GM11168 (cell line): ENCODE data around the gene MYO1B.
"Not testable (repeated sequence)": the region's sequence is repeated elsewhere in the genome, so short reads cannot be mapped to it uniquely, and the experiment has no call there.

Experiments used
- in situ Hi-C: fragments of 300-500 bp; cut with MboI; formaldehyde crosslinking; loops from one replicate; pipeline ENCODE4 v1.12.0; 2022; ENCODE audit warnings: low sequenced_read_pairs; ENCODE audit not compliant: unreplicated experiment

The MYO1B gene

DNA sequence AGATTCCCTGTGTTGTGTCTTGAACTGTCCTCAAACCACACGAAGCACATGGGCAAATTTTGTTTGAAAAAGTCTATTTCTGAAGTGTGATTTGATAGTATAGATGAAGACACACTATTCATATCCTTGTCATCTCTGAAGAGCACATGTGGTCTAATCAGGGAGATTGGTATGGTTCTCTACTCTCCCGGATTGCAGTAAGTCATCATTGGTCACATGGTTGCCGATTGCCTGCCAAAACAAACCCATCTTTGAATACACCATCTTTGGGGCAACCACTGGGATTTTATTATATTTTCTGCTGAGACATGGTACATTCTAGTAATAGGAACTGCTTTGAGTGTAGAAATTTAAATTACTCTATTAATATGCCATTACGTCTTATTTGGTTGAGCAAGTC is 186.9 kb downstream of the MYO1B start:
- in situ Hi-C loops, result no loop called here

DNA sequence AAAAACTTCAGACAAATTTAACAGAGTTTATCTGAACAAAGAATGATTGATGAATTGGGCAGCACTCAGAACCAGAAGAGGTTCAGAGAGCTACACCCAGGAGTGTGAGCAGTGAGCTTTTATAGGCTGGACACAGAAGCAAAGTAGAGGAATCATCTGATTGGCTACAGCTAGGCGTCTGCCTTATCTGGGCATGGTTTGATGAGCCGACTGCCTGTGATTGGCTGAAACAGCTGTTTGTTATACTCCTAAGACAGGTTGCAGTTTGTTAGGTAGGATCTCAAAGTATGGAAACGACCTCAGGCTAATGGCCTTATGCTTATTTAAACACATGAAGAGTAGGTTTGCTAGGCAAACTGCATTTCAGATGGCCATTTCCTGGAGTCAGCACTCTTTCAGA is 188.9 kb downstream of the MYO1B start:
- in situ Hi-C loops, result no loop called here

DNA sequence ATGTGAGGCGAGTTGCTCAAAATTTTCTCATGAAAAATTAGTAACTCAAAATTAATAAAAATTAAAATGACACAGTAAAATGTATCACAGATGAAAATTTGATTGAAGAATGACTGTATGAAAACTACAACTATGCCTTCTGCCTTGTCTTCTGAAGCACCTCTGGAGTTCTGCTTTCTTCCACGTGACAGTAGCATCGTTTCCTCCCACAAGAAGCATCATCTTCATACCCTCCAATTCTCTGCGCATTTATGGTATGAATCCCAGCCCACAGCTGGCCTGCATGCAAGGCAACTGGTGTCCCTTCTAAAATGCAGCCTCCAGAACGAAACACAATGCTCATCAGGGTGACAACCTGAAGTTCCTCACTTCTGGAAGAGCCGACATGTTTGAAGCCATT is 189.9 kb downstream of the MYO1B start:
- in situ Hi-C loops, result no loop called here

DNA sequence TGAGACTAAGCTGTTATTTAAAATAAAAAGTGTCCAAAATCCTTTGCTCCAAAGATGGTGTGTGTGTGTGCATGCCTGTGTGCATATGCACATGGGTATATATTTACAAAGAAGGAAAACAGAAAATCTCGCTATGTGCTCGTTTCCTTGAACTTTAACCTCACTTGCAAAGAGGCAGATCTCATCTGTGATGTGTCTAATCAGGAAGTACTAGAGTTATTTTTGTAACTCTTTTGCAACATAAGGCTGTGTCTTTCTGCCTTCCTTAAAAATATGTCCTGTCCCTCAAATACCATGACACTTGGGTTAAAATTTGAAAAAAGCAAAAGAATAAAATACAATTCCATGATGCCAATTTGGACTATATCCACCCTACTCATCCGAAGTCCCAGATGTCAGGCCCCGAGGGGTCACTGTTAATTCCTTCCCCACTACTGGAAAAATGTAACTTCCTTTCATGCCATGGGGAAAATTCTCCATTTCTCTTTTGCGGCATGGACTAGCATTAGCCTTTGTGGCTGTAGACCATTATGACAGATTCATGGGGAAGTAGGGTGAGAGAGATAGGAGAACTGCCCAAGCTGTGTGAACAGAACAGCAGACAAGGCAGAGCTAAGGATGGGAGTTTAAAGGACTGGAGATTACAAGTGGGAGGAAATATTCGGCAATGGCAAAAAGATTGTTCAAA is 191.3 kb downstream of the MYO1B start:
- in situ Hi-C loops, result no loop called here

DNA sequence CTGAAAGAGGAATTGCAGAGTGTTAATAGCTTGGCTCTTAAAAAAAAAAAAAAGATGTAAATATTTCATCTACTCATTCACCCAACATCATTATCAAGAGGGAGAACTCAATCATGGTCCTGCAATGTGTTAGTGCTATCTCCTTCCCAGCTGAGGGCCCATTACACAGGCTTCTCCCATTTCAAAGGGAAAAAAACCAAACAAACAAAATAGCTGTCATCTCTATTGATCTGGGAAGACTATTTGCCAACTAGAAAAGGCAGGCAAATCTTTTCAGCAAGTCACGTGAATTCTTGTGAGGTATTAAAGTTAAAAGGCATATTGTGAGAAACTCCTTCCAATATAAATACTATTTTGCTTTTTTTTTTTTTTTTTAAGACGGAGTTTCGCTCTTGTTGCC is 194.3 kb downstream of the MYO1B start:
- in situ Hi-C loops, result no loop called here

DNA sequence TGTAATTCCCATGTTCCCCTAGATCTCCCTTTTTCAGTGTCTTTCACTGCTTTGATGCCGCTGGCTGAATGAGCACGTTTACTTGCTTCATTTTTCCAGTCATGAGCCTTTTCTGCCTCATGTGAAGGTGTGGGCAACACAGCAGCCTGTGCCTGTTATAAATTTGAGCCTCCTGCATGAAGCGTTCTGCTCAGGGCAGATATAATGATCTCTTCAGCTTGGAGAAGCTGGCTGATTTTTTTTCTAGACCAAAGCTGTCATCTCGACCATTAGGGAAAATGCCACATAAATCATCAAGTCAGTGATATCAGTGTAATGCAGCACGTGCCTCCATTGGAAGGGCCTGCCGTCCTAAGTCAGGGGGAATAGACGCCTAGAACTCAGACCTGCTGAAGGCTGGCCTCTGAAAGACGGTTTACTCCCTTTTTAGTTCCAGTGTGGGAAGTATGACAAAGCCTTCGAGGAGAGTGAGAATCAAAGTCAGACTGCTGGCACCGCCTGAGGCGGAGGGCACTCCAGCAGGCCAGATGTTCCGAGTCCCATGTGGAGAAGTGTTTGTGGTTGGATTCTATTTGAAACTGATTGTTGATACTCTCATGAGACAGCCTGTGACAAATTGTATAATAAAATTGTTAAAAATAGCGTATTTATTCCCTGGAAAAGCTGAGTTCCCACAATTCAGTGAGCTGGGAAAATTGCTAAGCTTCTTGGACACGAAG is 196.5 kb downstream of the MYO1B start:
- in situ Hi-C loops, result no loop called here

DNA sequence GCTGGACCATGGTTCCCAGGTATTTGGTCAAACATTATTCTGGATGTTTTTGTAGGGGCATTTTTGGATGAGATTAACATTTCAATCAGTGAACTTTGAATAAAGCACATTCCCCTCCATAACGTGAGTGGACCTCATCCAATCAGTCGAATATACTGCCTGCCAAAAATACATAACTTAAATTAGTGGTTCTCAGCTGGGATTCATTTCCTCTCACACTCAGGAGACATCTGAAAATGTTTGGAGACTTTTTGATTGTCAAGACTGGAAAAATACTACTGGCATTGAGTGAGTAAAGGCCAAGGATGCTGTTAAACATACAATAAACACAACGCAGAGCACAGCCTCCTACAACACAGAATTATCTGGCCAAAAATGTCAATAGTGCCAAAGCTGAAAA is 198.2 kb downstream of the MYO1B start:
- in situ Hi-C loops, result no loop called here

DNA sequence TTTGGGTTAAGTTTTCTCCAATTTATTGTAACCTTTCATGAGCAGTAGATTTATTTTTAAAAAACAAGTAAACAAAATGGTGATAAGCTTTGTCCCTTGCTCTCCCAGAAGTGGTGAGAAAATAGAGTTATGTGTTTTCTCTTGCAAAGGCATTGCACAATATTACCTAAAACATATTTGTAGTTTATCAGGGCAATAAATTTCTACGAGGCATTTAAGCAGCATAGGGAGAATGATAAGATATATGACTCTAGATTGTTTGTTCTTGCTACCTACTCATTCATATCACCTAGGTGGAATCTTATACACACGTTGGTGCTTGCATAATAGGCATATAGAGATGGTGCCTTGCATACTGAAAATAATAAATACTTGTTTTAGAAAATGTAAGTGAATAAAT is 201.7 kb downstream of the MYO1B start:
- in situ Hi-C loops, result no loop called here

DNA sequence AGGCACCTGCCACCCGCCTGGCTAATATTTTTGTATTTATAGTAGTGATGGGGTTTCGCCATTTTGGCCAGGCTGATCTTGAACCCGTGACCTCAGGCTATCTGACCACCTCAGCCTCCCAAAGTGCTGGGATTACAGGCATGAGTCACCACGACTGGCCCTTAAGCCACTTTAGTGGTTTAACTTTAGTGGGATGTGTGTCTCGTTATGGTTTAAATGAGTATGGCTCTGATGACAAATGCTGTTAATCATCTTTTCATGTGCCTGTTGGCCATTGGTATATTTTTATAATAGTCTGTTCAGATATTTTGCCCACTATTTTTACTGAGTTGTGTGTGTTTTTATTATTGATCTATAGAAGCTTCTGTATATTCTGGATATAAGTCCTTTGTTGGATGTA is 205.9 kb downstream of the MYO1B start:
- in situ Hi-C loops, result no loop called here

DNA sequence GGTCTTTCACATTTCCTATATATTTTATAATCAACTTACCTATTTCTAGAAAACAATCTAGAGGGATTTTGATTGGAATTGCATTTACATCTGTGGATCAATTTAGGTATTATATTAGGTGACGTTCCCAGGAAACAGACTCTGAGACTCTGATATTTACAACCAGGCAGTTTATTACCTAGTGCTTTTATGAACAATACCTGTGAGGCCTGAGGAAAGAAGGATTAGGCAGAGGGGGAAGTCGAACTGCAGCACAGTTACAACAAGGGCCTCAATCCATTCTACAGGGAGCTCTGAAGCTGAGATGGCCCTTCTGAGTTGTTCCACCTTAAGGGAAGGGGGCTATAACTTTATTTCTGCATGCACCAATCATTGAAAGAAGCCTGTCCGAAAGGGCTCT is 206.9 kb downstream of the MYO1B start:
- in situ Hi-C loops, result no loop called here

DNA sequence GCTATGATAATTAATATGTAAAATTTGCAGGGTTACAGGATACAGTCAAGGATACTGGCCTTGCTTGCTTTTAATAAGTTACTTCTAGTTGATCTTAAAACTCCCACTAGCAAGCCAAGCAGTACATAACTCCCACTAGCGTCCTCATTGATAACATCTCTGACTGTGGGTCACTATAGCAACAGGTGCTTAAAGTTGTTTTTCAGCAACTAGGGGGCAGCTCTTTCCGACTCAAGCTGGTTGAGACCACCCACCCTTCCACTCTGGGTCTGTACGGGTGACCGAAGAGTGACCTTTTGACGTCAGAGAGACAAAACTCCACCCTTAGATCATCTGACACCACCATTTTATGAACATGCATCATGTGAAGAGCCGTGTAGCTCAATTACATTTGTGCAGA is 208.6 kb downstream of the MYO1B start:
- in situ Hi-C loops, result no loop called here

DNA sequence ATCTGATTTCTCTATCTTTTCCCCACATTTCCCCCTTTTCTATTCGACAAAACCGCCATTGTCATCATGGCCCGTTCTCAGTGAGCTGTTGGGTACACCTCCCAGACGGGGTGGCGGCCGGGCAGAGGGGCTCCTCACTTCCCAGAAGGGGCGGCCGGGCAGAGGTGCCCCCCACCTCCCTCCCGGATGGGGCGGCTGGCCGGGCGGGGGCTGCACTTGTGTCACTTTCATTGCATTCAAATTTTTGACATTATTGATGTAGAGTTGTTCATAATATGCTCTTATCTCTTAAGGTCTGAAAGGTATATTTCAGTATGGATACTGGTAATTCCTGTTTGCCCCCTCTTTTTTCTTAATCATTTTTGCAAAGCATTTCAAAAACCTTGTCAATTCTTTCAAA is 211.3 kb downstream of the MYO1B start:
- in situ Hi-C loops, result not testable (repeated sequence)

DNA sequence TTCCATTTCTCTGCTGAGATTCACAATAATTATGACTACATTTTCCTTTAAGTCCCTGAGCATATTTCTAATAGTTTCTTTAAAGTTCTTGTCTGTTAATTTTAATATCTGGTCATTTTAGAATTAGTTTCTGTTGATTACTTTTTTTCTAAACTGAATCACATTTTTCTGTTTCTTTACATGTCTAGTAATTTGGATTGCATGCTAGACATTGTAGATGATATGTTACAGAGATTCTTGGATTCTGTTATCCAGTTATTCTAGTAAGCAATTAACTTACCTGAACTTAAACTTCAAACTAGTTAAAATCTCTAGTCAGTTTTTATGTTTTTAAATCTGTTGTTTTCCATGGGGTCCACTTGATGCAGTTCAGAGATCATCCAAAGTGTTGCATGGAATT is 214.0 kb downstream of the MYO1B start:
- in situ Hi-C loops, result no loop called here

DNA sequence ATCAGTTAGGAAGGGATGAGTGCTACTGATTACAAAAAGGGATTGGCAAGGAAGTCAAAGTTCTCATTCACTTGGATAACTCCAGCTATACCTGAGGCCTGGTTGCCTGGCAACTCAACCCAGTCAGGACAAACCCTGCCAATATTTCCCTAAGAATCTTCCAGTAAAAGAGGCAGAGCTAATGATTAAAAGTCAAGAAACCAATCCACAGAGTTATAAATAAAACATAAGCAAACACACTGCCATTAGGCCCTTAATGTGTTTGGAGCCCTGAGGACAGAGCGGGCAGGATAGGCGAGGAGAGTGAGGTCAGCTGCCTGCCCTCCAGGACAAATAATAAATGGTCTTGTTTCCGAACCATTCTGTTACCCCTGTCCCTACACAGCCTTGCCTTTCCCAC is 217.2 kb downstream of the MYO1B start:
- in situ Hi-C loops, result no loop called here

DNA sequence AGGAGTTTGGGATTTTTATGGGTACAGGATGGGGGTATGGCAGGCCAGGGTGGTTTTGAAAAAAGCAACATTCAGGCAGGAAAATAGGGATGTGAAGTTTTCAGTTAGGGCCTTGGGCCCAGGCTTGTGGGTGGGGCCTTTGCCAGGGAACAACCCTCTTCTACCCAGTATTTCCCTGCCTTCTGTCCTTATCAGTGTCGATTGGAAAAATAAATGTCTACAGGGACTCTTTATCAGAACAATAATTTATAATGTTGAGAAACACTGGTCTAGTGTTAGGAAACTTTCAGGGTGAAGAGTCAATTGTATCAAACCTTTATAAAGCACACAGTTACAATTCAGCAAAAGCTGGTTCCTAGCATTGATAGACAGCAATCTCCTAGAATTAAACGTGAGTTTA is 218.6 kb downstream of the MYO1B start:
- in situ Hi-C loops, result no loop called here

DNA sequence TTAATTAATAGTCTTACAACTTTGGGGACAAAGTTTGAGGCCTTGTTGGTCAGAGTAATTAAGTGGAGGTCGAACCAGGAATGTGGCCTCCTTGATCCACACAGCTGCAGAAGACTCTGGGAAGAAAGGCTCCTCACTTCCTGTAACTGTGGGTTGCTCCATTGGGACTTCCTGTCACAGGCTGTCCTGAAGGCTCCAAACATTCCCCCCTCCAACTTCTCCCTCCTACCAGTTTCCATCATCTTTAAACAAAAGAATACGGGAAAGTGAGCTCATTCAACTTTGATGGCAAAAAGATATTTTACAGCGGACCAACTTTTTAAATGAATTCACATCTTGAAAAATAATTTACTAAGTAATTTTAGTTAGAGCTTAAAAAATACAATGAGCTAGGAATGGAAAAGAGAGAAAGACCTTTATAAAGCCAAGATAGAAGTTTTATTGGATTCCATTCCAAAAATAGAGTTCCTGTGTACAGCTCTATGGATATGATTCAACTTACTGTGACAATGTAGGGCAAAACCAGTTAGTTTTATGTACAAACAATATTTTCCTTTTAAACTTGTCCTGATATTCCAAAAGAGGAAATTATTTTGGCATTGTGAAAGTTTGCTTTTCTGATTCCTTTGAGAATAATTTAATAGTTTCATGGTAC is 220.7 kb downstream of the MYO1B start:
- in situ Hi-C loops, result no loop called here

DNA sequence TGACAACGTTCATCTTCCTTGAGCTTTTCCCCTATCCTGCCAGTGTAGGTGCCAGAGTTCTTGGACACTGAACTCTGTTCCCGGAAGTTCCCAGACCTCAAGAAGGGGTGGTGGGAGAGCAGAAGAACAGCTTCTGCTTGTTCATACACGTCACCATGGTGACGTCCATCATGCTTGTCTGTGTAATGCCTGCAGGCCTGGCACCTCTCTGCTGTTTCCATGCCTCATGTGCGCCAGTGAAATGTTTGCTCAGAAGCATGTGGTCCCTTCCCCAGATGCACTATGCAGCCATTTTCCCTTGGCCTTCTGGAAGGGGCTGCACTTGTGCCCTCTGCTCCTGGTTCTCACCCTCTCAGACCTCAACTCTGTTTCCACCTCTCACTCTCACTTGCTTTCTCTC is 221.9 kb downstream of the MYO1B start:
- in situ Hi-C loops, result no loop called here

DNA sequence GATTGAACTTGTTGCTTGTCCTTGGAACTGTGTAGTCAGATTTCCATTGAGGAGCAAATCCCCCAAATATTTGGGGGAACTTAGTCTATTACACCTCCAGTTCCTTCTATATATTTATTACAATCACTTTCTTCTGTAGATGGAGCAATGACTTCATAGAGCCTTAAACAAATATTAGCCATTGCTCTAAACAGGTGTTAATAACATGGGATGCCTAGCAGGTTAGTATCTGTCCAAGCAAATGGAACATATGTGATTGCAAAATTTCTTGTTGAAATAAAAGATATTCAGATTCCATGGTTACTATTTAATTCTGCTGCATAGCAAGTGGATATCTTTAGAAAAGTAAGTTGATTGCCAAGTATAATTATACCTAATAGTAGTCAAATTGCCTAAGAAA is 225.1 kb downstream of the MYO1B start:
- in situ Hi-C loops, result no loop called here

DNA sequence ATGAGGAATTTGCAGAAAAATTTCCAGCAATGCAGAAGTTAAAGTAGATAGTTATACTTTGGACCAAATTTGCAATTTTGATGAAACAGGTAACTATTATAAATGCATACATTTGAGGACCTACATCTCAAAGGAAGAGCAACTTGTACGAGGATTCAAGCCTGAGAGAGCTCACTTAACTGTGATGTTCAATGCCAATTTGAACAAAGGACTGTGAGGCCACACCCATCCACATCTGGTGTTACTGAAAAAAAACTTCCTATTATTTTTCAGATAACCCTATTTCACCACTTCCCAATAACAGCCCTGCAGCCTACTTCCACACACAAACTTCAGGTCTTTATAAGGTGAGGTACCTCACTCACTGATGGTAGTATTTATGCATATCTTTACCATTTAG is 229.3 kb downstream of the MYO1B start:
- in situ Hi-C loops, result no loop called here
